ENCODE results near the gene SND1.
"Not testable (repeated sequence)": the region's sequence is repeated elsewhere in the genome, so short reads cannot be mapped to it uniquely, and the experiment has no call there.

Gene SND1

DNA sequence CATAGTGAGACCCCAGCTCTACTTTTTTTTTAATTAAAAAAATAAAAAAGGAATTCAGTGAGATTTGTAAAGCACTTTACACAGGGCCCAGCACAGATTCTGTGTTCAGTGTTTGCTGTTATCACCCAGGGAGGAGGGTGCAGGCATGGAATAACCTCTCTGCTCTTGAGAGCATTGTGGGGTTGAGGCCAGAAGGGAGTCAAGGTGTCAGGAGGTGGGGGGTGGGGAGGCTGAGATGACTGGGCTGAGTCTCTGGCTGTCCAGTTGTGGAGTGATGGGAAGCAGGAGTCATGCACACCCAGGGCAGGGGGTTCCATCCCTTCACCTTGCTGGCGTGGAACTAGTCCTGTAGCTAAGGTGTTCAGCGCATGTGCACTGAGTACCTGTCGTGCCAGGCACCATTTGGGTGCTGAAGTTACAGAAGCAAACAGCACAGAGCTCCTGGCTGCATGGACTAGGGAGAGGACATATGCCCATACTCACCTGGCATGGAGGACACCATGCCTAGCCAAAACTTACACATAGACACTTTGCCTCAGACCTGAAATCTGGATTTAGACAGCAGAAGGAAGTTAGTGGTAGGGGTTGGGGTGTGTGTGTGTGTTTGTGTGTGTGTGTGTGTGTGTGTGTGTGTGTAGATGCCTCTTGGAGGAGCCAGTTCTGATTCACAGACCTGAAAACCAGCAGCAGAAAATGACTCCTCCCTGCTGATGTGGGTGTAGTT, 448.4 kb downstream of the SND1 start:
- no peak for DNase-seq (ENCODE audit: low read depth in 2 of 2)

DNA sequence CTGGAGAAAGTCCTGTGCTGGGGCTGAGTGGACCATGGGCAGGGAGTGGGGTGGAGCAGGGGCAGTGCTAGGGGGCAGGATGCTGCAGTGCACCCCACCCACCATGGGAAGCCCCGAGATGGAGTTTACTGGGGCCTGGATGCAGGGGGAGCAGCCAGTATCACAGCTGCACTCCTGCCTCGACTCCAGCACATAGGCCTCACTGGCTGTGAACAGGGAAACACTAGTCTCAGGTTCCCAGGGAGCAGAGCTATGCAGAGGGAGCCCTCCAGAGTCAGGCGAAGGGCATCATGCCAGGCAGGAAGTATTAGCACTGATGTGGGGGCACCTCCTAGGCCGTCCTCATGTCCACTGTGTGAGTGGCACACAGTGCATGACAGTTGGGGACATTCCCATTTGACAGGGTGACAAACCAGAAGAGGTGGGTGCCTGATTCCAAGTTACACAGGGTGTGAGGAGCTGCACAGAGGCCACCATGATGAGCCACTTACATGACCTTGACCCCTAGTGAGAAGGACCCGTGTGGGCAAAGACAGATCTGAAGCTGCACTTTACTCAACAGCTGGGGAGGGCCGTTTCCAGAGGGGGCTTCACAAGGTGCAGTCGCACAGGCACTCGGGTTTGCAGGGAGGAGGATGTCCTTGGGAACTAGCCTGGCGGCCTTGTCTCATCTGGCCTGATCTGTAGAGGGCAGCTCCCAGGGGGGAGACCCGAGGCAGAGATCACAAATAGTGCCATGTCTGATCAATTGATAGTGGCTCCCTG, 449.1 kb downstream of the SND1 start:
- DNase-seq (ENCODE audit: low read depth in 2 of 2): no peak

- DNase-seq (ENCODE audit: low read depth in 2 of 2): no peak
Measured at GRCh38 chr7:128102490-128103291, 450.7 kb downstream of the SND1 start.

- no peak for DNase-seq (ENCODE audit: low read depth in 2 of 2)
Measured at GRCh38 chr7:128103498-128104107, 451.6 kb downstream of the SND1 start.

DNA sequence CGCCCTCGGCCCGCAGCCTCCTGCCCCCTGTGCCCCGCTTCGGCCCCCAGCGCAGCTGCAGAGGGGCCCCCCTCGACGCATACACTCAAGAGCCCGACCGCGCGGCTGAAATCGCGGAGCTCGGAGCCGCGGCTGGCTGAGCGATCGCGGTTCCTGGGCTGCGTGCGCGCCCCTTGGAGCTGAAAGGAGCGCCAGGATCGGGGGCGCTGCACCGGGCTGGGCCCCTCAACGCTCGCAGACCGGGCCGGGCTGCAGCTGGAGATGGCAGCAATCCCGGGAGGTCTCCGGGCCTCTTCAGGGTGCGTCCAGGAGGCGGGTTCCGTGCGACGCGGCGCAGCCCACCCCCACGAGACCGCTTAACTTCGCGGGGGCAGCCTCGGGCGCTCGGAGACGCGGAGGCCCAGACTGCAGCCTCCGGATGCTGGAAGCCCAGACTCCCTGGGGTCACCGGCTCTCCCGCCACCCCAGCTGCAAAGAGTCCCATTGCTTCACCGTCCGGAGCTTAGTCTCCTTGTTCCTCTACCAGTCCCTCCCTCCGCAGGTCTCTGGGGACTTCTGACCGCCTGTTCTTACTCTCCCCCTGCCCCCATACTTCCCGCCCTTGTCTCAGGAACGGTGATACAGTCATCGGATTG, 452.2 kb downstream of the SND1 start:
- DNase-seq (ENCODE audit: low read depth in 2 of 2): no peak

GRCh38 chr7:128105228-128106022, 453.4 kb downstream of the SND1 start:
- no peak for DNase-seq (ENCODE audit: low read depth in 2 of 2)

DNA sequence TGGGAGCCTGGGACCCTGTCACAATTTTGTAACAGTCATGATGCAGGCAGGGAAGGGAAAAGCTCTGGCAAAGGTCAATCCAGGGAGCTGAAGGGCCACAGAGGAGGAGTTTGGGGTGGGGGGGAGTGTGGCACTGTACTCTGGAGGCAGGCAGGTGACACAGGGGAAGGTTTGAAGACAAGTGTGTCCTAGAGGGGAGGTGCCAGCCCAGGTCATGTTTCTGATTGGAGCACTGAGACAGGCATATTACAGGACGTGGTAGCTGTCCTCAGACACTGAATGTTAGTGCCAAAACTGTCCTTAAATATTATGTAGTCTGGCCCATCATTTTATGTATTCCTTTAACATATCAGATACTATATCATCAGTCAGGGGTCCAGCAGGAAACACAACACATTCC, 454.8 kb downstream of the SND1 start:
- DNase-seq (ENCODE audit: low read depth in 2 of 2): no peak

DNA sequence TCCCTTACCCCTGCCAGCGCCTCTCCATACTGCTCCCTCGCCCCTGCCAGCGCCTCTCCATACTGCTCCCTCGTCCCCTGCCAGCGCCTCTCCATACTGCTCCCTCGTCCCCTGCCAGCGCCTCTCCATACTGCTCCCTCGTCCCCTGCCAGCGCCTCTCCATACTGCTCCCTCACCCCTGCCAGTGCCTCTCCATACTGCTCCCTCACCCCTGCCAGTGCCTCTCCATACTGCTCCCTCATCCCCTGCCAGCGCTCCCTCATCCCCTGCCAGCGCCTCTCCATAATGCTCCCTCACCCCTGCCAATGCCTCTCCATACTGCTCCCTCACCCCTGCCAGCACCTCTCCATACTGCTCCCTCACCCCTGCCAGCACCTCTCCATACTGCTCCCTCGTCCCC, 455.5 kb downstream of the SND1 start:
- DNase-seq (ENCODE audit: low read depth in 2 of 2): not testable (repeated sequence)

DNA sequence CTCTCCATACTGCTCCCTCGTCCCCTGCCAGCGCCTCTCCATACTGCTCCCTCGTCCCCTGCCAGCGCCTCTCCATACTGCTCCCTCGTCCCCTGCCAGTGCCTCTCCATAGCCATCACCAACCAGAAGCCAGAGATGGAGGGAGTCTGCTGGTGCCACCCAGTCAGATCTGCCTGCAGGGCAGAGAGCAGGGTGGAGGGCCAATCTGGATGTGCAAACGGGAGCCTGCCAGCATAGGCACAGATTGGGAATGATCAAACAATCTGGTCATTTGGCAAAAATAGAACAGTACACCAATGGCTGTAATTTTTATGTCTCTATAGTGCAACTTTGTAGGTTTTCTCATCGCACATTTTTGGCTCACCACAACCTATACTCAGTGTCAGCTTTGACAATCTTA, 456.1 kb downstream of the SND1 start:
- DNase-seq (ENCODE audit: low read depth in 2 of 2): no peak

DNA sequence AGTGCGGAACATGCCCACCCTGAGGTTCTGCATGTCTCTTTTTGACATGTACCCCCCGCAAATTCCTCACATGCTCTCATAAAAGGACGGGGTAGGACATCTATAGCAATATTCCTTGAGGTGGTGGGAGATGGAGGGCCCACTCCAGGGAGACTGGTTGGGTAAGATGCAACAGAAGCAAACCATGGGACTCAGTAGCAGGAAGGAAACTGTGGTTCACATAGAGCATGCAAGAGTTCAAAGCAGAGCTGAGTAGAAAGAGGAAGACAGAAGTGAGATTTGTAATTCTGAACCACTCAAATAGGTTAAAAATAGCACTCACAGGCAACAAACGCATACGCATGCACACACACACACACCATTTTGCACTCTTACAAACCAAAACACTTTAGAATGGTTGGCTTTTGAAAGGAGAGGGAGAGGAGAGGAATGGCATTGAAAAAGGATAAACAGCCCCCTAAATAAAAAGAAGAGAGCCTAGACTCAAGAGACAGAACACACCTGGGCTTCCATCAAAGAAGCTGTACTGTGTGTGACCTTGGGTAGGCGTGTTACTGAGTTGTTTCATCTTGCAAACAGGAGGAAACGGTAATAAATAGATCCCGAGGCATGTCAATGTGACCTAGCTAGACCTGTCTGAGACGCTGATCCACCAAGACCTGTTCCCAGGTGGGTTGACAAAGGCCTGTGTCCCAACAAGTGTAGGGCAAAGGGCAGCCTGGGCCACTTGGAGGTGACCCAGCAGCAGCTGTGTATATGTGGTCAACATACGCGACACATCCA, 456.8 kb downstream of the SND1 start:
- DNase-seq (ENCODE audit: low read depth in 2 of 2): no peak

DNA sequence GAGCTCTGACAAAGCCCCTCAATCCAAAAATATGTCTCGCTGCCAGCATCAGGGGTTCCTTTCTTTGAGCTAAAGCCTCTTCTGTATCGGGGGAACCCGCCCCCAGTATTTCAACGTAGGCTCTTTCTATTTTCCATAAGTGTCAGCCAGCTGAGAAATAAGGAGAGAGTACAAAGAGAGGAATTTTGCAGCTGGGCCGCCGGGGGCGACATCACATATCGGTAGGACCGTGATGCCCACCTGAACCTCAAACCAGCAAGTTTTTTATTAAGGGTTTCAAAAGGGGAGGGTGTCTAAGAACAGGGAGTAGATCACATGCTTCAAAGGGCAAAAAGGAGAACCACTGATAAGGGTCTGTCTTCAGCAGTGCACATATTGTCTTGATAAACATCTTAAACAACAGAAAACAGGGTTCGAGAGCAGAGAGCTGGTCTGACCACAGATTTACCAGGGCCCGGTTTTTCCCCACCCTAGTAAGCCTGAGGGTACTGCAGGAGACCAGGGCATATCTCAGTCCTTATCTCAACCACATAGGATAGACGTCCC, 457.5 kb downstream of the SND1 start:
- DNase-seq (ENCODE audit: low read depth in 2 of 2): not testable (repeated sequence)

GRCh38 chr7:128110641-128111364, 458.8 kb downstream of the SND1 start:
- DNase-seq (ENCODE audit: low read depth in 2 of 2): no peak

- DNase-seq (ENCODE audit: low read depth in 2 of 2): no peak
Measured at GRCh38 chr7:128112018-128112780, 460.2 kb downstream of the SND1 start.

- no peak for DNase-seq (ENCODE audit: low read depth in 2 of 2)
Measured at GRCh38 chr7:128112781-128113221, 460.8 kb downstream of the SND1 start.

- no peak for DNase-seq (ENCODE audit: low read depth in 2 of 2)
Measured at GRCh38 chr7:128113839-128114238, 461.8 kb downstream of the SND1 start.

DNA sequence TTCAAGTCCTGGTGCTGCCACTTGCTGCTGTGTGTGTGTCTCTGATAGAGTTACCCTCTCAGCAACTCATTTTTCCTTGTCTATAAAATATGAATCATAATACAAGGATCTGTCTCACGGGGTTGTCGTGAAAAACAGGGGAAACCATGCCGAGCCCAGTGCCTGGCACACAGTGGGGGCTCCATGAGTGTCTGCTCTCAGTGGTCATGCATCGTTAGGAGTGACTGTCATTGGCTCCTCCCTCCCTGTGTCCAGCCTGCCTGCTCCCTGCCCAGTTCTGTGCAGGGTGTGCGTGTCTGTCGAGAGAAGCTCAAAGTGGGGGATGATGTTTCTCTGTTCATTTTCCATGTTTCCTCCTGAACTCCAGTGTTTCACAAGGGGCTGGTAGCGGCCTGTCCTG, 462.8 kb downstream of the SND1 start:
- no peak for DNase-seq (ENCODE audit: low read depth in 2 of 2)

DNA sequence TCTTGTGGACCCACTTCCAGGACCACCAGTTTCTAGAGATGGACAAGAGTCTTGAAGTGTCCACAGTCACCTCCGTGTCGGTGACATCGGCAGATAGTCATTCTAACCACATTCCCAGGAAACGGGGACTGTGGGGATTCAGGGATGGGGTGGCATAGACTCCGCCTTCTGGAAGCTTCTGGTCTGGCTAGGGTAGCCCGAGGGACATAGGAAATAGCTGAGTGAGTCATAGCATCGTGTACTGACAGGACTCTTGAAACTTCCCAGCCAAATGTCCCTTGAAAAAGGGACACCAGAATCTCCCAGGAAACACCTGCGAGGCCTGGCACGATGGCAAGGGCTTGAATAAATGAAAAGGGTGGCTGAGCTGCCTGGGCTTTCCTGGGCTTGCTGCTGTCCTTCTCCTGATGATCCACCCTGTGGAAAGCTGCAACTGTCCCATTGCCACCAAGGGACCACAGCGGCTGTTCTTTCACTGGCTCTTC, 463.4 kb downstream of the SND1 start:
- no peak for DNase-seq (ENCODE audit: low read depth in 2 of 2)
